HS-27A (cell line): ENCODE results near the gene TMEM141.
"Not testable (repeated sequence)": the region's sequence is repeated elsewhere in the genome, so short reads cannot be mapped to it uniquely, and the experiment has no call there.

Experiments used
- DNase-seq: peaks from one replicate; pipeline ENCODE4 v3.0.0-alpha.2; 2012; ENCODE audit warnings: low read depth, missing footprints

TMEM141 gene

GRCh38 chr9:136833381-136834048 is 42.4 kb downstream of the TMEM141 start:
- not testable (repeated sequence) for DNase-seq

- DNase-seq, result no peak
Measured at GRCh38 chr9:136835162-136835931, 44.2 kb downstream of the TMEM141 start.

- DNase-seq, result no peak
Measured at GRCh38 chr9:136835932-136836904, 45.1 kb downstream of the TMEM141 start.

- no peak for DNase-seq
Measured at GRCh38 chr9:136837146-136837855, 46.2 kb downstream of the TMEM141 start.

- DNase-seq, result not testable (repeated sequence)
Measured at GRCh38 chr9:136837856-136838277, 46.7 kb downstream of the TMEM141 start.

- no peak for DNase-seq
Measured at GRCh38 chr9:136838314-136839228, 47.4 kb downstream of the TMEM141 start.

GRCh38 chr9:136839229-136840139 is 48.3 kb downstream of the TMEM141 start:
- no peak for DNase-seq

GRCh38 chr9:136840140-136840876 is 49.2 kb downstream of the TMEM141 start:
- DNase-seq, result no peak

- no peak for DNase-seq
Measured at GRCh38 chr9:136840877-136841645, 49.9 kb downstream of the TMEM141 start.

- DNase-seq, result not testable (repeated sequence)
Measured at GRCh38 chr9:136841646-136842379, 50.7 kb downstream of the TMEM141 start.

GRCh38 chr9:136842380-136842948 is 51.3 kb downstream of the TMEM141 start, which contains the start of gene AJM1:
TSS of gene AJM1 (plus strand) at chr9:136842478. CDS start at chr9:136844415, 1,937 bp downstream.
- DNase-seq, result not testable (repeated sequence)
